Measurements from ENCODE around the gene MIX23. TPM values are rescaled to one million over a fixed set of nuclear protein-coding genes. Genes with fewer than 3 reads are reported as not detected.
A peak's percentile ranks its signal among the peaks of the same experiment; 100 is the strongest.

Gene MIX23
- total RNA-seq, 1 experiment from 2014 or later, result 75.3 TPM

DNA sequence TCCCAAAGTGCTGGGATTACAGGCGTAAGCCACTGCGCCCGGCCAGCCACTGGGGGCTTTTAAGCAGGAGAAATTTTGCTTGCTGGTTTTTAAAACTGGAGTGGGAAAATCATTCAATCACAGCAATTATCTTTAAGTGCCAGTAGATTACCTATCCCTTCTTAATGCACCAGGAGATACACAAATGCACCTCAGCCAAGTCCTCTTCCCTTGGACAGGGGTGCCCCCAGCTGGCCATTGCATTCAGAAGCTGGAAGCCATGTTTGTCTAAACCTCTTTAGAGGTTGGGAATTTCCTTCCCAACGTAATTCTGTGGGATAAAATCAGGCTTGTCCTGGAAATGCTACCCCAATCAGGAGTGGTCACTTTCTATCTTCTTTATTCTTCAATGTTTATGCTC lies 26.6 kb downstream of the MIX23 start:
- Histone ChIP-seq H3K4me1 (ENCODE audit: insufficient read depth, low read length, poor library complexity, severe bottlenecking) (peaks cover 23% of the 10 kb centered on the region), H3K27me3 (replicated peaks; ENCODE audit: insufficient read depth, low read depth, low read length, poor library complexity) (no peaks in the 10 kb centered on the region), H3K27ac (ENCODE audit: low read depth, low read length, poor library complexity, severe bottlenecking) (no peak overlapping the region), H3K4me3 (ENCODE audit: low read depth, low read length, poor library complexity, severe bottlenecking) (no peak overlapping the region), H3K9me3 (ENCODE audit: low read depth, low read length, poor library complexity, severe bottlenecking) (no peaks in the 10 kb centered on the region), H3K36me3 (ENCODE audit: insufficient read depth, low read length, poor library complexity, severe bottlenecking) (no peaks in the 10 kb centered on the region)
- peak; percentile 46 for DNase-seq (ENCODE audit: low spot score)
- no TSS peak for BruUV-seq (replicated peaks)
- TF ChIP-seq EZH2 (IDR thresholded peaks at IDR 0.05; ENCODE audit: borderline replicate concordance, low read depth, low read length, poor library complexity, severe bottlenecking) (no peak), CTCF (conservative IDR thresholded peaks at IDR 0.05; ENCODE audit: low read depth, low read length) (peak; percentile 60)
- CTCF ChIA-PET, result interaction anchor here (1.5 kb wide), 1 partner anchor 255 kb away, joined by 6 read pairs; no protein-coding TSS in a partner anchor
- POLR2A ChIA-PET (ENCODE audit: low non-redundant PET), result no interaction called here
- intact Hi-C loops (cut with micrococcal nuclease; ENCODE audit: unreplicated experiment), result loop anchor here (5.0 kb wide), 1 partner anchor 254 kb away; no protein-coding TSS in a partner anchor

DNA sequence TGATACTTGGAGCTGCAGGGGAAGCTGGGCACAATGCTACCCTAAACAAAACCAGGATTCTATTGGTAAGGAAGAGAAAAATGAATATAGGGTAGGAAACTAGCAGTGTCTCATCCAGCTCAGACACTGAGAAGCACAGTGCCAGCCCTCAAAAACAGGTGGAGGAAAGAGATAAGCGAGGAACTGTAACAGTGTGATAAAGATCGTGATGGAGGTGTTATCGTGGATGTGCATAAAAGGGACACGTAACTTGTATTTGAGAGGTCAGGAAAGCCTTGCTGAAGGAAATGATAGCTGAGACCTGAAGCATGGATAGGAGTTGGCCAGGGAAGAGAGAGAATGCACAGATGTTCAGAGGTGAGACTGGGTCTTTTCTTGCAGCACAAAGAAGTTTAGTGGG lies 27.4 kb downstream of the MIX23 start:
- no peaks in the 10 kb centered on the region for H3K9me3 ChIP-seq (ENCODE audit: low read depth, low read length, poor library complexity, severe bottlenecking)
- no peak overlapping the region for H3K27ac ChIP-seq (ENCODE audit: low read depth, low read length, poor library complexity, severe bottlenecking)
- POLR2A ChIA-PET (ENCODE audit: low non-redundant PET), result no interaction called here
- intact Hi-C loops (cut with micrococcal nuclease; ENCODE audit: unreplicated experiment), result loop anchor here (5.0 kb wide), 1 partner anchor 253 kb away; no protein-coding TSS in a partner anchor
- H3K27me3 ChIP-seq (replicated peaks; ENCODE audit: insufficient read depth, low read depth, low read length, poor library complexity), result no peaks in the 10 kb centered on the region
- no peaks in the 10 kb centered on the region for H3K36me3 ChIP-seq (ENCODE audit: insufficient read depth, low read length, poor library complexity, severe bottlenecking)
- no peak for DNase-seq (ENCODE audit: low spot score)
- H3K4me1 ChIP-seq (ENCODE audit: insufficient read depth, low read length, poor library complexity, severe bottlenecking), result peaks cover 23% of the 10 kb centered on the region
- TF ChIP-seq CTCF (conservative IDR thresholded peaks at IDR 0.05; ENCODE audit: low read depth, low read length) (no peak), EZH2 (IDR thresholded peaks at IDR 0.05; ENCODE audit: borderline replicate concordance, low read depth, low read length, poor library complexity, severe bottlenecking) (no peak)
- H3K4me3 ChIP-seq (ENCODE audit: low read depth, low read length, poor library complexity, severe bottlenecking), result no peak overlapping the region
- CTCF ChIA-PET, result no interaction called here
- no TSS peak for BruUV-seq (replicated peaks)

DNA sequence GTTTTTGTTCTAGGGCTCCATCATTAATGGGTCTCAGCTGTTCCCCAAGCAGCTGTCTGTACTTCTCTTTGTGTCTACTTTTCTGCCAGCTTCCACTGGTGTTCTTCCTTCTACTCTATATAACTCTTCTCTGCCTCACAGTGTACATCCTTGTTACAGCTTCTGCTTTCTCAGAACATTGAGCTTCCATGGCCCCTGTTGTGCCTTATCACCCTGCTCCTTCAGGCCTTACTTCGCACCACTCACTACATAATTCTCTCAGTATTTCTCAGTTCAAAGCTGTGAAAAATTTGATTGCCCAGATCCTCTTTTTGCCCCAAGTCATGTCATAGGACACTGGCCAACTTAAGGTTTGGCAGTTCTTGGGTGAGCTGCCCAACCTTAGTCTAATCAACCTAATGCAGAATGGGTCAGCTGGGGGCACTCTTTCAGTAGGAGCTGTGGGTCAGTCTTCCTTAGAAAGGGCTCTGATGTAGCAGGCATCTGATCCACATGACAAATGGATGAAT lies 29.1 kb downstream of the MIX23 start:
- H3K4me1 ChIP-seq (ENCODE audit: insufficient read depth, low read length, poor library complexity, severe bottlenecking), result peaks cover 22% of the 10 kb centered on the region
- CTCF ChIA-PET, result no interaction called here
- no TSS peak for BruUV-seq (replicated peaks)
- intact Hi-C loops (cut with micrococcal nuclease; ENCODE audit: unreplicated experiment), result no loop called here
- POLR2A ChIA-PET (ENCODE audit: low non-redundant PET), result no interaction called here
- H3K4me3 ChIP-seq (ENCODE audit: low read depth, low read length, poor library complexity, severe bottlenecking), result no peak overlapping the region
- H3K9me3 ChIP-seq (ENCODE audit: low read depth, low read length, poor library complexity, severe bottlenecking), result no peaks in the 10 kb centered on the region
- no peak for DNase-seq (ENCODE audit: low spot score)
- H3K27me3 ChIP-seq (replicated peaks; ENCODE audit: insufficient read depth, low read depth, low read length, poor library complexity), result no peaks in the 10 kb centered on the region
- TF ChIP-seq CTCF (conservative IDR thresholded peaks at IDR 0.05; ENCODE audit: low read depth, low read length) (no peak), EZH2 (IDR thresholded peaks at IDR 0.05; ENCODE audit: borderline replicate concordance, low read depth, low read length, poor library complexity, severe bottlenecking) (no peak)
- H3K27ac ChIP-seq (ENCODE audit: low read depth, low read length, poor library complexity, severe bottlenecking), result no peak overlapping the region
- H3K36me3 ChIP-seq (ENCODE audit: insufficient read depth, low read length, poor library complexity, severe bottlenecking), result no peaks in the 10 kb centered on the region
